ENCODE data around the gene BBS9.
"Not testable (repeated sequence)": the region's sequence is repeated elsewhere in the genome, so short reads cannot be mapped to it uniquely, and the experiment has no call there.

Gene BBS9

GRCh38 chr7:33196221-33196620, 66.9 kb downstream of the BBS9 start:
- DNase-seq (ENCODE audit: low spot score): no peak

GRCh38 chr7:33200282-33200681, 70.9 kb downstream of the BBS9 start:
- DNase-seq (ENCODE audit: low spot score): no peak

- DNase-seq (ENCODE audit: low spot score): no peak
Observed at GRCh38 chr7:33201821-33202220, 72.5 kb downstream of the BBS9 start.

GRCh38 chr7:33210958-33211357, 81.6 kb downstream of the BBS9 start:
- no peak for DNase-seq (ENCODE audit: low spot score)

- DNase-seq (ENCODE audit: low spot score): no peak
Observed at GRCh38 chr7:33212144-33212543, 82.8 kb downstream of the BBS9 start.

- DNase-seq (ENCODE audit: low spot score): no peak
Observed at GRCh38 chr7:33215992-33216391, 86.6 kb downstream of the BBS9 start.

GRCh38 chr7:33217595-33217994, 88.2 kb downstream of the BBS9 start:
- no peak for DNase-seq (ENCODE audit: low spot score)

- not testable (repeated sequence) for DNase-seq (ENCODE audit: low spot score)
Observed at GRCh38 chr7:33218841-33219535, 89.6 kb downstream of the BBS9 start.

GRCh38 chr7:33220231-33220630, 90.9 kb downstream of the BBS9 start:
- DNase-seq (ENCODE audit: low spot score): no peak

- DNase-seq (ENCODE audit: low spot score): no peak
Observed at GRCh38 chr7:33221390-33221789, 92.0 kb downstream of the BBS9 start.

- DNase-seq (ENCODE audit: low spot score): no peak
Observed at GRCh38 chr7:33232632-33233145, 103.3 kb downstream of the BBS9 start.

- no peak for DNase-seq (ENCODE audit: low spot score)
Observed at GRCh38 chr7:33233659-33234058, 104.3 kb downstream of the BBS9 start.

GRCh38 chr7:33237036-33237435, 107.7 kb downstream of the BBS9 start:
- DNase-seq (ENCODE audit: low spot score): no peak

- peak; percentile 71 for DNase-seq (ENCODE audit: low spot score)
Observed at GRCh38 chr7:33243319-33243881, 114.0 kb downstream of the BBS9 start.

GRCh38 chr7:33248671-33249070, 119.3 kb downstream of the BBS9 start:
- DNase-seq (ENCODE audit: low spot score): no peak

- DNase-seq (ENCODE audit: low spot score): no peak
Observed at GRCh38 chr7:33250421-33250871, 121.1 kb downstream of the BBS9 start.

GRCh38 chr7:33251301-33251700, 121.9 kb downstream of the BBS9 start:
- no peak for DNase-seq (ENCODE audit: low spot score)

GRCh38 chr7:33258491-33258951, 129.2 kb downstream of the BBS9 start:
- DNase-seq (ENCODE audit: low spot score): no peak

- no peak for DNase-seq (ENCODE audit: low spot score)
Observed at GRCh38 chr7:33261585-33261984, 132.2 kb downstream of the BBS9 start.

- DNase-seq (ENCODE audit: low spot score): peak; percentile 11
Observed at GRCh38 chr7:33262476-33262875, 133.1 kb downstream of the BBS9 start.

- not testable (repeated sequence) for DNase-seq (ENCODE audit: low spot score)
Observed at GRCh38 chr7:33271839-33272371, 142.5 kb downstream of the BBS9 start.

- no peak for DNase-seq (ENCODE audit: low spot score)
Observed at GRCh38 chr7:33273356-33273755, 144.0 kb downstream of the BBS9 start.

- DNase-seq (ENCODE audit: low spot score): no peak
Observed at GRCh38 chr7:33276325-33276724, 147.0 kb downstream of the BBS9 start.

Measured in RKO (cell line).